G401 (cell line): ENCODE measurements around the gene TEX55. TPM values are rescaled to one million over a fixed set of nuclear protein-coding genes. Genes with fewer than 3 reads are reported as not detected.
A peak's percentile ranks its signal among the peaks of the same experiment; 100 is the strongest.
"Not testable (repeated sequence)": the region's sequence is repeated elsewhere in the genome, so short reads cannot be mapped to it uniquely, and the experiment has no call there.

Source experiments
- DNase-seq: peaks from one replicate; pipeline ENCODE4 v3.0.0-alpha.2; 2015; ENCODE audit warnings: low spot score
- in situ Hi-C: cut with HindIII; loops from 2 replicates; pipeline ENCODE4 v1.10.0; 2016; ENCODE audit warnings: low sequenced_read_pairs, mixed read lengths
- total RNA-seq: library from RNA; depleted of rRNA; stranded (reverse); fragments of >200 nt; shearing (Covaris generic); gene quantifications from 2 replicates; pipeline ENCODE4 v1.2.3, GENCODE V29; 2014; rRNA removed

The TEX55 gene
- total RNA-seq: not detected in 2 replicates

GRCh38 chr3:119145500-119146167 is at the start of gene TEX55:
TSS of gene TEX55 (plus strand) at chr3:119146165. CDS start at chr3:119146190, 25 bp downstream.
- in situ Hi-C loops: no loop called here
- DNase-seq: peak; percentile 1

DNA sequence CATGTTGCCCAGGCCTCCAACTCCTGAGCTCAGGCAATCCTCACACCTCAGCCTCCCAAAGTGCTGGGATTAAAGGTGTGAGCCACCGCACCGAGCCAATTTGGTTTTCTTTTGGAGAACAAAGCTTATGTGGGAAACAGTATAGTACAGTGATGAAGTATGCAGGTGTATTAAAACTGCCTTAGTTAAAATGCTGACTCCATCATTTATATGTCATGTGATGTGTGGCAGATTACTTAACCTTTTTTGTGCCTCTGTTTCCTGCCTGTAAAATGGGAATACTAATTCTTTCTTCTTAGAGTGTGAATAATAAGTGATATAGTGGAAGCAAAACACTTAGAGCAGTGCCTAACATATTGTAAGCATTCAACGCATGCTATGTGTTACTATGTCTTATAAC is 48.0 kb upstream of the TEX55 start:
- in situ Hi-C loops: no loop called here
- no peak for DNase-seq

DNA sequence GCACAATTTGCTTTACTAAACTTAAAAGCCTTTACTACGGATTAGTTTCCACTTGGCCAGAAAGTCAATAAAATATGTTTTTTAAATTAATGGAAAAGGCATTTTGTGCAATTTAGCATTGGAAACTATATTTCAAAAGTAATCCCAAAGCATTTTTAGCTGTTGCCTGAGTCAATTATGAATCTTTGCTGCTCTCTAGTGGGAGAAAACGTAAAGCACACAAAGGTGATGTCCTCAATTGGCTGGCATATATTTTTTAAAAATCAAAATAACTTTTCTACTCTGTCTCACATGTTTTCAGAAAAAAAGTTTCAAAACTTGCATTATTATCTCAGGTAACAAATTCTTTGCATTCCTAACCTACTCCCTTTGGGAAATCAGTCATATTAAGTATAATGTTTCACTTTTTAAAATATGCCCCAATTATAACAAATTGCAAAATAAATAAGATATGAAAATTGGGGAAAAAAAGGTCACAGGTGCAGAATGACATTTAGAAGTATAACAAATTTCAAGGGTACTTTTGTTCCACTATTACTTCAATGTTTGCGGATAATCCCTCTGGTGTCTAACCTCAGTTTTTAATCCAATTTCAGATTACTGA is 47.2 kb upstream of the TEX55 start:
- DNase-seq: peak; percentile 21
- in situ Hi-C loops: no loop called here

DNA sequence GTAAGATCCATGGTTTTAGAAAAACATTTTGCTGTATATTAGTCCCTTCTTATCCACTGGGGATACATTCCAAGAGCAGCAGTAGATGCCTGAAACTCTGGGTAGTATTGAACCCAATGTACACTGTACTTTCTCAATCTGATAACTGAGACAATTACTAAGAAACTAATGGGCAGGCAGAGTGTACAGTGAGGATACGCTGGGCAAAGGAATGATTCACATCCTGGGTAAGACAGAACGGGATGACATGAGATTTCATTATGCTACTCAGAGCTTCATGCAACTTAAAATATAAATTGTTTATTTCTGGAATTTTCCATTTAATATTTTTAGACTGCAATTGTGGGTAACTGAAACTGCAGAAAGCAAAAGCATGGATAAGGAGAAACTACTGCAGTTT is 46.2 kb upstream of the TEX55 start:
- in situ Hi-C loops: no loop called here
- no peak for DNase-seq

GRCh38 chr3:119104031-119104430 is 41.9 kb upstream of the TEX55 start:
- no peak for DNase-seq
- in situ Hi-C loops: no loop called here

- in situ Hi-C loops, DNase-seq: not testable (repeated sequence)
Measured at GRCh38 chr3:119118330-119118729, 27.6 kb upstream of the TEX55 start.

DNA sequence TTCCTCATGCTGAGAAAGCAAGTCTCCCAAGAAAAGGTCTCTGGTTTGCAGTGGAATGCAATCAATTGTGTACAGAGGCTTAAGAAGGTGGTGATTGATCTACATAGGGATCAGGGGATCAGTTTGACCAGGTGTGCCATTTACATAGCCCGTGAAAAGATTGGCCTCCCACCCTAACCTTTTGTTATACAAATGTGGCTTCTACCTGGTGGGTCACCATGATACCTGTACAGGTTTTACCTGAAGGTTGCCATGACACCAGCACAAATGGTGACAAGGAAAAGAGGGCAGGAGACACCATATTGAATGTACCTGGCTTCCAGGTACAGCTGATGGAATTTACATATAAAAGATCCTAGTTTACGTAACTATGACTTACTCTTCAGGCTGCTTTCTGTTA is 25.5 kb upstream of the TEX55 start:
- no peak for DNase-seq
- in situ Hi-C loops: no loop called here

DNA sequence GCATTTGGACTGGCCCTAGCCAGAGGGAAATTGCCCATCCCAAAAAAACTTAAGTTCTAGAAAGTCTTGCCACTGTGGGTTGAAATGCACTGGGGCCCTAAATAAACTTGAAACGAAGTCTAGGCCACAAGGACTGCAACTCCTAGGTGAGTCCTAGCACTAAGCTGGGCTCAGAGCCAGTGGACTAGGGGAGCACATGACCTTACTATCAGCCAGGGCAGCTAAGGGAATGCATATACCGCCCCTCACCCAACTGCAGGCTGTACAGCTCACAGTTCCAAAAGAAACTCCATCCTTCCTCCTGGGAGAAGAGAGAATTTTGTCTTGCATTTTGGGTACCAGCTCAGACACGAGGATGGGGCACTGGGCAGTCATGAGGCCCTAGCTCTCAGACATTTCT is 23.6 kb upstream of the TEX55 start:
- in situ Hi-C loops: no loop called here
- no peak for DNase-seq

- DNase-seq: no peak
- in situ Hi-C loops: no loop called here
Measured at GRCh38 chr3:119125342-119125741, 20.6 kb upstream of the TEX55 start.

GRCh38 chr3:119125742-119126504 is 20.0 kb upstream of the TEX55 start:
- in situ Hi-C loops: no loop called here
- no peak for DNase-seq

DNA sequence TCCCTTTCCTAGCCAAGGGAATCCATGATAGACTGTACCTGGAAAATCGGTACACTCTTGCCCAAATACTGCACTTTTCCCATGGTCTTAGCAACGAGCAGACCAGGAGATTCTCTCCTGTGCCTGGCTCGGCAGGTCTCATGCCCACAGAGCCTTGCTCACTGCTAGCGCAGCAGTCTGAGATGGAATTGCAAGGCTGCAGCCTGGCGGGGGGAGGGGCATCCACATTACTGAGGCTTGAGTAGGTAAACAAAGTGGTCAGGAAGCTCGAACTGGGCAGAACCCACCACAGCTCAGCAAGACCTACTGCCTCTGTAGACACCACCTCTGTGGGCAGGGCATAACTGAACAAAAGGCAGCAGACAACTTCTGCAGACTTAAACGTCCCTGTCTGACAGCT is 15.7 kb upstream of the TEX55 start:
- in situ Hi-C loops: not testable (repeated sequence)

DNA sequence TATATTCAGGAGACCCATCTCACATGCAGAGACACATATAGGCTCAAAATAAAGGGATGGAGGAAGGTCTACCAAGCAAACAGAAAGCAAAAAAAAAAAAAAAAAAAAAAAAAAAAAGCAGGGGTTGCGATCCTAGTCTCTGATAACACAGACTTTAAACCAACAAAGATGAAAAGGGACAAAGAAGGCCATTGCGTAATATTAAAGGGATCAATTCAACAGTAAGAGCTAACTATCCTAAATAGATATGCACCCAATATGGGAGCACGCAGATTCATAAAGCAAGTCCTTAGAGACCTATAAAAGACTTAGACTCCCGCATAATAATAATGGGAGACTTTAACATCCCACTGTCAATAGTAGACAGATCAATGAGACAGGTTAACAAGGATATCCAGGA is 13.7 kb upstream of the TEX55 start:
- DNase-seq, in situ Hi-C loops: not testable (repeated sequence)

More for the DNA sequence above, 15.7 kb upstream of the TEX55 start:
- DNase-seq: not testable (repeated sequence)

- in situ Hi-C loops, DNase-seq: not testable (repeated sequence)
Measured at GRCh38 chr3:119139360-119139759, 6.6 kb upstream of the TEX55 start.

GRCh38 chr3:119140466-119140865 is 5.5 kb upstream of the TEX55 start:
- no peak for DNase-seq
- in situ Hi-C loops: no loop called here

DNA sequence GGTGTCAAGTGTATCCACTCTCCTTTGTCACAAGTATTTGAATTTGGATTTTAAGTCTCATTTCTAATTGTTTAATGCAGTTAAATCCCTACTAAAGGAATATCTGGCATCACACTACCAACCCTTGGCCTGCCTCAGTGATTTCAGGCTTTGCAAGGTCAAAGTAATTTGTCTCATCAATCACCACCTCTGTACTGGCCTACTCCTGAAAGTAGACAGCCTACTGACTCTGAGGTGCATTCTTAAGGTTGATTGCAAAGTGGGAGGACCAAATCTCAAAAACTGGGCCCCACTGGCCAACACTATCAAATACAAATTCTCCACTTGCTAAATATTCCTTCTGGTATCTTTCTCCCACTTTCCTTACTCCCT is 851 bp upstream of the TEX55 start:
- in situ Hi-C loops: no loop called here

GRCh38 chr3:119146578-119147375 is 812 bp downstream of the TEX55 start:
- no peak for DNase-seq
- in situ Hi-C loops: no loop called here

More for the DNA sequence above, 851 bp upstream of the TEX55 start:
- no peak for DNase-seq

DNA sequence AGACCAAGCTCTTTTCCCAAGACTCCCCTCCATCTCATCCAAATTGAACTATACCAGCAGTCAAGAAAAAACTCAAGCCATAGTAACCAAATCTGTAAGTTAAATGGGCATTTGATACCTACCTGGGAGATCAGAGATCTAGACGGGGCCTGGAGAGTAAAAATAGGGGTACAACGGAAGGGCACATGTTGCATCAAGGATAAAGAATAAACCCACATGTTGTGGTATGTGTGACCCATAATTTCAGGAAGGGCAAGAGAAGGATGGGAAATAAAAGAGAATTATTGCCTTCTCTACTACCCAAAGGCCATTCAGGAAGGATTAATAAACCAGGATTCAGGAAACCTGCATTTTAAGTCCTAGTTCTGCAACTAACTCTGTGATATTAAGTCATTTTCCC is 1.5 kb downstream of the TEX55 start:
- in situ Hi-C loops: no loop called here
- no peak for DNase-seq

GRCh38 chr3:119148493-119149180 is 2.7 kb downstream of the TEX55 start:
- no peak for DNase-seq
- in situ Hi-C loops: no loop called here

DNA sequence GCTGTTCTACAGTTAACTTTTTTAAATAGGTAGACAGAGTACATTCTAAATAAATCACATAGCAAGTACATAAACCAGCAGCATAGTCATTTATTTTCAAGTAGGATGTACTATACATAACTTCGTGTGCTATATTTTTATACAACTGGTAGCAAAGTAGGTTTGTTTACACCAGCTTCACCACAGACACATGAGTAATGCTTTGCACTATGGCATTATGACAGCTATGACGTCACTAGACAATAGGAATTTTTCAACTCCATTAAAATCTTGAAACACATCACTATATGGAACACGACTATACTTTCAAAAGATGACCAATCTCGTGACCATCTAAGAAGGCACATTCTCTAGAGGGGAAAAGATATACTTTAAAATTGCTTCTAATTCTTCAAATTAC is 3.5 kb downstream of the TEX55 start:
- in situ Hi-C loops: no loop called here
- DNase-seq: no peak
